A549 (cell line): ENCODE data around the gene N4BP2. TPM values are rescaled to one million over a fixed set of nuclear protein-coding genes. Genes with fewer than 3 reads are reported as not detected.

ENCODE experiments used
- ATAC-seq, 2 experiments: fragments of 200-7000 bp in 1 of 2; fragments of >200 bp in 1 of 2; cut with Nextera tagmentation in 1 of 2; cut with Tn5 transposase in 1 of 2; 3 replicates each; pipeline versions ENCODE4 v1.8.0 to v1.9.1; 2018 to 2020; ENCODE audit warnings: mild to moderate bottlenecking in 1 of 2, moderate library complexity in 1 of 2
- CTCF ChIA-PET: fragments of 300-600 bp; sonication (Branson Sonifier 250); formaldehyde crosslinking; extraction: SDS; loops from one replicate; lab custom pipeline; 2021; ENCODE audit warnings: antibody characterized with exemption, inconsistent platforms; lab: Yijun Ruan, JAX
- POLR2A ChIA-PET: fragments of 350-600 bp; formaldehyde crosslinking; extraction: SDS; loops from one replicate; lab custom pipeline; 2021; ENCODE audit warnings: antibody characterized with exemption, inconsistent platforms; lab: Yijun Ruan, JAX
- DNase-seq, 2 experiments: peaks; one replicate each; pipeline versions ENCODE4 v3.0.0 to v3.0.0-alpha.2; 2011 to 2016; ENCODE audit warnings: low read depth in 1 of 2, low spot score in 1 of 2
- FAIRE-seq: peaks from 2 replicates; lab custom pipeline; 2011; peaks lifted over from hg19 to GRCh38; lab: Jason Lieb, UNC
- H3K27ac ChIP-seq, 2 experiments: fragments of >200 bp; sonication (Bioruptor Twin); formaldehyde crosslinking; 3 replicates each; pipeline ENCODE4 v1.5.1; 2016 to 2017
- H3K4me1 ChIP-seq: fragments of >200 bp; sonication (Bioruptor Twin); formaldehyde crosslinking; 3 replicates; pipeline ENCODE4 v1.6.1; 2016
- H3K4me2 ChIP-seq: fragments of >200 bp; sonication (Bioruptor Twin); formaldehyde crosslinking; 3 replicates; pipeline ENCODE4 v1.6.1; 2016
- H3K4me3 ChIP-seq: fragments of >200 bp; sonication (Bioruptor Twin); formaldehyde crosslinking; 3 replicates; pipeline ENCODE4 v1.5.1; 2016
- H3K9me3 ChIP-seq: fragments of >200 bp; sonication (Bioruptor Twin); formaldehyde crosslinking; 3 replicates; pipeline ENCODE4 v1.6.1; 2016
- ATOH8 ChIP-seq: fragments of 250-450 bp; sonication (Bioruptor Pico); IDR thresholded peaks from 2 replicates; pipeline ENCODE4 v1.5.0; 2020; ENCODE audit warnings: low read depth, mild to moderate bottlenecking, moderate library complexity
- CBX8 ChIP-seq: fragments of 200-600 bp; sonication (generic); IDR thresholded peaks from 2 replicates; pipeline ENCODE4 v1.6.1; 2016
- CHD4 ChIP-seq: fragments of 200-600 bp; sonication (generic); IDR thresholded peaks from 2 replicates; pipeline ENCODE4 v1.6.1; 2016; ENCODE audit warnings: antibody characterized with exemption, mild to moderate bottlenecking, borderline replicate concordance
- E2F6 ChIP-seq: IDR thresholded peaks from 2 replicates; pipeline ENCODE4 v1.6.1; 2012; ENCODE audit warnings: low read depth, borderline replicate concordance
- EHF ChIP-seq: fragments of 250-450 bp; sonication (Bioruptor Pico); IDR thresholded peaks from 2 replicates; pipeline ENCODE4 v1.5.0; 2020; ENCODE audit warnings: mild to moderate bottlenecking
- ESRRA ChIP-seq: fragments of 150-350 bp; IDR thresholded peaks from 2 replicates; pipeline ENCODE4 v1.6.1; 2014; ENCODE audit warnings: mild to moderate bottlenecking, low read length, borderline replicate concordance
- FOSB ChIP-seq: fragments of 250-450 bp; sonication (Bioruptor Pico); IDR thresholded peaks from 2 replicates; pipeline ENCODE4 v1.5.0; 2020; ENCODE audit warnings: mild to moderate bottlenecking, moderate library complexity
- FOSL2 ChIP-seq, 2 experiments: fragments of 450-650 bp in 1 of 2; fragments of >200 bp in 1 of 2; sonication (Bioruptor Twin) in 1 of 2; formaldehyde crosslinking; IDR thresholded peaks; 2 replicates each; pipeline versions ENCODE4 v1.5.0 to v1.6.1; 2016 to 2020; ENCODE audit warnings: mild to moderate bottlenecking in 1 of 2, moderate library complexity in 1 of 2
- FOXS1 ChIP-seq: fragments of 250-450 bp; sonication (Bioruptor Pico); IDR thresholded peaks from 2 replicates; pipeline ENCODE4 v1.5.0; 2020; ENCODE audit warnings: mild to moderate bottlenecking, moderate library complexity
- HES2 ChIP-seq: fragments of >200 bp; sonication (Bioruptor Twin); formaldehyde crosslinking; IDR thresholded peaks from 2 replicates; pipeline ENCODE4 v1.6.1; 2016
- HEYL ChIP-seq: fragments of 250-450 bp; sonication (Bioruptor Pico); IDR thresholded peaks from 2 replicates; pipeline ENCODE4 v1.8.0; 2021; ENCODE audit warnings: mild to moderate bottlenecking, moderate library complexity
- HMGXB4 ChIP-seq: fragments of 250-450 bp; sonication (Bioruptor Pico); IDR thresholded peaks from 2 replicates; pipeline ENCODE4 v1.5.0; 2021; ENCODE audit warnings: mild to moderate bottlenecking, moderate library complexity, borderline replicate concordance
- HOXA7 ChIP-seq: fragments of 250-450 bp; sonication (Bioruptor Pico); IDR thresholded peaks from 2 replicates; pipeline ENCODE4 v1.5.0; 2020; ENCODE audit warnings: mild to moderate bottlenecking, moderate library complexity
- HOXB13 ChIP-seq: fragments of 250-450 bp; sonication (Bioruptor Pico); IDR thresholded peaks from 2 replicates; pipeline ENCODE4 v1.5.0; 2020; ENCODE audit warnings: low read depth, mild to moderate bottlenecking, moderate library complexity
- JUN ChIP-seq, 2 experiments: fragments of >200 bp; sonication (Bioruptor Twin); formaldehyde crosslinking; IDR thresholded peaks; 2 replicates in 1 of 2; 3 replicates in 1 of 2; pipeline ENCODE4 v1.6.1; 2016 to 2017
- KDM5A ChIP-seq: fragments of 200-600 bp; sonication (generic); IDR thresholded peaks from 2 replicates; pipeline ENCODE4 v1.6.1; 2016; ENCODE audit warnings: antibody characterized with exemption, mild to moderate bottlenecking
- MAX ChIP-seq: IDR thresholded peaks from 2 replicates; pipeline ENCODE4 v1.6.1; 2012
- MAZ ChIP-seq: fragments of 150-350 bp; IDR thresholded peaks from 2 replicates; pipeline ENCODE4 v1.6.1; 2014; ENCODE audit warnings: antibody characterized with exemption, low read depth, low read length, borderline replicate concordance
- MYC ChIP-seq: IDR thresholded peaks from 2 replicates; pipeline ENCODE4 v1.6.1; 2012; ENCODE audit warnings: mild to moderate bottlenecking, inconsistent platforms, low read length, improper control_type of control experiment, borderline replicate concordance
- PBX3 ChIP-seq: IDR thresholded peaks from 2 replicates; pipeline ENCODE4 v1.6.1; 2012
- PHF8 ChIP-seq: fragments of 200-600 bp; sonication (generic); IDR thresholded peaks from 2 replicates; pipeline ENCODE4 v1.6.1; 2016; ENCODE audit warnings: low read depth, mild to moderate bottlenecking, antibody characterized with exemption, moderate library complexity, borderline replicate concordance
- POLR2A ChIP-seq: IDR thresholded peaks from 2 replicates; pipeline ENCODE4 v1.6.1; 2012; ENCODE audit warnings: mild to moderate bottlenecking, low read length
- POLR2AphosphoS2 ChIP-seq: conservative IDR thresholded peaks from 2 replicates; pipeline ENCODE4 v1.6.1; 2012; ENCODE audit warnings: low read length, improper control_type of control experiment, inconsistent platforms
- RAD21 ChIP-seq, 2 experiments: fragments of >200 bp in 1 of 2; sonication (Bioruptor Twin) in 1 of 2; formaldehyde crosslinking in 1 of 2; IDR thresholded peaks in 1 of 2; conservative IDR thresholded peaks in 1 of 2; 2 replicates in 1 of 2; 3 replicates in 1 of 2; pipeline ENCODE4 v1.6.1; 2012 to 2018; ENCODE audit warnings: inconsistent platforms in 1 of 2
- RCOR1 ChIP-seq: fragments of 150-350 bp; IDR thresholded peaks from 2 replicates; pipeline ENCODE4 v1.6.1; 2014; ENCODE audit warnings: antibody characterized with exemption, low read length, low read depth
- RNF2 ChIP-seq: fragments of 200-600 bp; sonication (generic); IDR thresholded peaks from 2 replicates; pipeline ENCODE4 v1.6.1; 2016; ENCODE audit warnings: low read depth, mild to moderate bottlenecking, antibody characterized with exemption, moderate library complexity, borderline replicate concordance
- SREBF2 ChIP-seq: fragments of 450-650 bp; IDR thresholded peaks from 2 replicates; pipeline ENCODE4 v1.6.1; 2014; ENCODE audit warnings: mild to moderate bottlenecking, moderate library complexity
- TFCP2L1 ChIP-seq: fragments of 250-450 bp; sonication (Bioruptor Pico); IDR thresholded peaks from 2 replicates; pipeline ENCODE4 v1.5.0; 2021; ENCODE audit warnings: mild to moderate bottlenecking
- TP53 ChIP-seq: fragments of 250-450 bp; sonication (Bioruptor Pico); IDR thresholded peaks from 2 replicates; pipeline ENCODE4 v1.5.0; 2021; ENCODE audit warnings: mild to moderate bottlenecking, moderate library complexity
- ZSCAN20 ChIP-seq: fragments of 250-450 bp; sonication (Bioruptor Pico); IDR thresholded peaks from 2 replicates; pipeline ENCODE4 v1.8.0; 2022; ENCODE audit warnings: mild to moderate bottlenecking, moderate library complexity
- WGBS: methylation state at CpG from one replicate; pipeline ENCODE4 v1.1.6; 2017; ENCODE audit errors: missing lambda C conversion rate; 5-methylcytosine and 5-hydroxymethylcytosine counted together
- polyA plus RNA-seq, 4 experiments: library from polyadenylated mRNA; depleted of rRNA in 3 of 4; stranded (reverse); fragments of >200 nt; fragmentation: RNase III in 1 of 4; extraction: RNeasy Plus Mini Kit Qiagen cat#74134 plus additional on column Dnase treatment in 1 of 4; gene quantifications; 2 replicates in 3 of 4; 3 replicates in 1 of 4; pipeline ENCODE4 v1.2.3, GENCODE V29; 2011 to 2017

The N4BP2 gene
- polyA plus RNA-seq, 2 of the 4 experiments (the other 2 are of a cell fraction): 2.7 to 10.4 TPM

GRCh38 chr4:40059362-40059761, 2.7 kb downstream of the N4BP2 start:
- no peaks in the 10 kb centered on the region for H3K9me3 ChIP-seq
- FAIRE-seq (no peak), DNase-seq (no peak), ATAC-seq (no peak)
- H3K4me1 ChIP-seq: peaks cover 11% of the 10 kb centered on the region; the same call in 2 of the 3 replicates
- 85% methylated on average over 6 of the region's 6 CpGs for WGBS
- no peak for TF ChIP-seq KDM5A
- no peak for TF ChIP-seq HES2
- no peak for TF ChIP-seq RAD21 (conservative IDR thresholded peaks at IDR 0.05 in 1 of 2, IDR thresholded peaks at IDR 0.05 in 1 of 2)
- TF ChIP-seq ZSCAN20 (CRISPR knock-in tag): no peak
- TF ChIP-seq HOXB13 (CRISPR knock-in tag): no peak
- TF ChIP-seq FOXS1 (CRISPR knock-in tag): no peak
- TF ChIP-seq E2F6: no peak
- TF ChIP-seq MAX: no peak
- TF ChIP-seq POLR2AphosphoS2: no peak
- TF ChIP-seq CBX8: no peak
- TF ChIP-seq FOSL2 (IDR thresholded peaks at IDR 0.05): no peak
- TF ChIP-seq FOSL2 (CRISPR knock-in tag; IDR thresholded peaks at IDR 0.05): no peak
- TF ChIP-seq ESRRA: no peak
- no peak for TF ChIP-seq PHF8
- no peak for TF ChIP-seq CHD4
- no peak for TF ChIP-seq ATOH8 (CRISPR knock-in tag)
- TF ChIP-seq HOXA7: no peak
- H3K27ac ChIP-seq: no peak overlapping the region
- H3K4me2 ChIP-seq: 0 out of 3 replicates have a peak overlapping the region, but pooled peaks have one; percentile 77
- POLR2A ChIA-PET: no interaction called here
- CTCF ChIA-PET: interaction anchor here (0.6 kb wide), 2 partner anchors 102 to 266 kb away, joined by 3 read pairs; no protein-coding TSS in a partner anchor
- H3K4me3 ChIP-seq: no peak overlapping the region

DNA sequence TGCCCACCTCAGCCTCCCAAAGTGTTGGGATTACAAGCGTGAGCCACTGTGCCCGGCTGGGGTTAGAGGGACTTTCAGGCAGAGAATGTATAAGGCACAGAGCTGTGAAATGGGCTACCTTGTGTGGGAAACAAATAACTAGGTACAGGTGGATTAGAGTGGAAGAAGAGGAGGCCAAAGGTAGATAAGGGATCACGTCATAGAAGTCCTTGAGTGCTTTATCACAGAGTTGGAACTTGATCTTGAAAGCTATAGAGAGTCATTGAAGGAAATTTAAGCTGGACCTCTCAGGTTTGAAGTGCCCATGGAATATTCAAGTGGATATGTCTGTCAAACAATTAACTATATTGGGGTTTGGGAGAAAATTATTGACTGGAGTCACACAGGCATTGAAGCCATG, 8.4 kb downstream of the N4BP2 start:
- no peak for FAIRE-seq
- ChIA-PET POLR2A (no interaction called here), CTCF (no interaction called here)
- no peak overlapping the region for H3K27ac ChIP-seq
- 93% methylated on average over 3 of the region's 3 CpGs for WGBS
- TF ChIP-seq HMGXB4 (CRISPR knock-in tag) (no peak), MYC (no peak), SREBF2 (no peak), TFCP2L1 (CRISPR knock-in tag) (no peak), RCOR1 (no peak), PBX3 (no peak), EHF (CRISPR knock-in tag) (no peak), RNF2 (no peak), POLR2A (no peak), FOXS1 (CRISPR knock-in tag) (no peak), MAZ (no peak), JUN (IDR thresholded peaks at IDR 0.05) (no peak), HEYL (no peak), TP53 (CRISPR knock-in tag) (no peak), FOSB (CRISPR knock-in tag) (no peak)
- TF ChIP-seq, all 56 proteins: peak for 0
- H3K4me1 ChIP-seq: no peaks in the 10 kb centered on the region
- H3K4me3 ChIP-seq: no peak overlapping the region
- no peaks in the 10 kb centered on the region for H3K9me3 ChIP-seq
- DNase-seq (no peak), ATAC-seq (no peak)
- no peak overlapping the region for H3K4me2 ChIP-seq
